IPS-20b (cell line): ENCODE results near the gene AATF.

ENCODE experiments used
- H3K27ac ChIP-seq: one replicate; pipeline ENCODE4 v1.5.1; 2013; ENCODE audit warnings: low read length
- H3K27me3 ChIP-seq: 2 replicates; pipeline ENCODE4 v1.6.1; 2013; ENCODE audit warnings: mild to moderate bottlenecking, low read length, inconsistent platforms; ENCODE audit not compliant: insufficient read depth
- H3K36me3 ChIP-seq: 2 replicates; pipeline ENCODE4 v1.6.1; 2013; ENCODE audit warnings: low read depth, mild to moderate bottlenecking, inconsistent platforms, low read length, moderate library complexity; ENCODE audit not compliant: insufficient read depth
- H3K4me1 ChIP-seq: 2 replicates; pipeline ENCODE4 v1.6.1; 2013; ENCODE audit warnings: mild to moderate bottlenecking, control low read depth, inconsistent platforms, low read length, moderate library complexity; ENCODE audit not compliant: insufficient read depth
- H3K4me3 ChIP-seq: 2 replicates; pipeline ENCODE4 v1.5.1; 2013; ENCODE audit warnings: mild to moderate bottlenecking, low read length, inconsistent platforms
- H3K9ac ChIP-seq: 2 replicates; pipeline ENCODE4 v1.6.1; 2013; ENCODE audit warnings: low read depth, mild to moderate bottlenecking, inconsistent platforms, low read length, moderate library complexity
- H3K9me3 ChIP-seq: 2 replicates; pipeline ENCODE4 v1.6.1; 2013; ENCODE audit warnings: mild to moderate bottlenecking, low read depth, low read length, inconsistent platforms; ENCODE audit not compliant: insufficient read depth

AATF gene

GRCh38 chr17:37059493-37059892 is 110.7 kb downstream of the AATF start:
- H3K27me3 ChIP-seq: no peaks in the 10 kb centered on the region

GRCh38 chr17:37060094-37060493 is 111.3 kb downstream of the AATF start:
- no peak overlapping the region for H3K4me3 ChIP-seq
- H3K4me1 ChIP-seq: peaks cover 13% of the 10 kb centered on the region; the same call in 1 of the 2 replicates
- no peaks in the 10 kb centered on the region for H3K9me3 ChIP-seq
- peaks cover 7% of the 10 kb centered on the region; the same call in 1 of the 2 replicates for H3K36me3 ChIP-seq
- H3K27me3 ChIP-seq: no peaks in the 10 kb centered on the region
- H3K9ac ChIP-seq: no peak overlapping the region
- no peak overlapping the region for H3K27ac ChIP-seq

More at GRCh38 chr17:37059493-37059892, 110.7 kb downstream of the AATF start:
- H3K9me3 ChIP-seq: no peaks in the 10 kb centered on the region
- H3K4me3 ChIP-seq: no peak overlapping the region
- H3K36me3 ChIP-seq: peaks cover 7% of the 10 kb centered on the region; the same call in 1 of the 2 replicates
- H3K4me1 ChIP-seq: peaks cover 7% of the 10 kb centered on the region; the same call in 1 of the 2 replicates
- no peak overlapping the region for H3K9ac ChIP-seq
- H3K27ac ChIP-seq: no peak overlapping the region

GRCh38 chr17:37060928-37061327 is 112.2 kb downstream of the AATF start:
- Histone ChIP-seq H3K9ac (no peak overlapping the region), H3K36me3 (peaks cover 7% of the 10 kb centered on the region; the same call in 1 of the 2 replicates), H3K4me1 (peaks cover 20% of the 10 kb centered on the region; the same call in 1 of the 2 replicates), H3K27me3 (no peaks in the 10 kb centered on the region), H3K27ac (no peak overlapping the region), H3K9me3 (no peaks in the 10 kb centered on the region), H3K4me3 (no peak overlapping the region)

GRCh38 chr17:37062021-37062420 is 113.3 kb downstream of the AATF start:
- Histone ChIP-seq H3K4me3 (no peak overlapping the region), H3K9ac (no peak overlapping the region), H3K9me3 (no peaks in the 10 kb centered on the region)

GRCh38 chr17:37064206-37064605 is 115.5 kb downstream of the AATF start:
- Histone ChIP-seq H3K27me3 (no peaks in the 10 kb centered on the region; the same call in 1 of the 2 replicates), H3K4me1 (peaks cover 41% of the 10 kb centered on the region), H3K4me3 (no peak overlapping the region), H3K9ac (no peak overlapping the region), H3K27ac (no peak overlapping the region), H3K9me3 (no peaks in the 10 kb centered on the region), H3K36me3 (no peaks in the 10 kb centered on the region)

More at GRCh38 chr17:37062021-37062420, 113.3 kb downstream of the AATF start:
- H3K36me3 ChIP-seq: no peaks in the 10 kb centered on the region
- no peak overlapping the region for H3K27ac ChIP-seq
- H3K4me1 ChIP-seq: peaks cover 30% of the 10 kb centered on the region; the same call in 1 of the 2 replicates
- H3K27me3 ChIP-seq: no peaks in the 10 kb centered on the region

GRCh38 chr17:37064956-37065355 is 116.2 kb downstream of the AATF start:
- H3K4me3 ChIP-seq: no peak overlapping the region

GRCh38 chr17:37065486-37066321 is 117.0 kb downstream of the AATF start:
- H3K9ac ChIP-seq: peak overlapping the region; percentile 40; the same call in 1 of the 2 replicates
- no peak overlapping the region for H3K27ac ChIP-seq
- peak overlapping the region; percentile 47; the same call in 1 of the 2 replicates for H3K4me3 ChIP-seq
- H3K27me3 ChIP-seq: no peaks in the 10 kb centered on the region; the same call in 1 of the 2 replicates
- no peaks in the 10 kb centered on the region for H3K36me3 ChIP-seq
- H3K4me1 ChIP-seq: peaks cover 39% of the 10 kb centered on the region
- H3K9me3 ChIP-seq: no peaks in the 10 kb centered on the region

More at GRCh38 chr17:37064956-37065355, 116.2 kb downstream of the AATF start:
- H3K9me3 ChIP-seq: no peaks in the 10 kb centered on the region
- no peaks in the 10 kb centered on the region; the same call in 1 of the 2 replicates for H3K27me3 ChIP-seq
- peaks cover 41% of the 10 kb centered on the region for H3K4me1 ChIP-seq
- no peaks in the 10 kb centered on the region for H3K36me3 ChIP-seq
- no peak overlapping the region for H3K27ac ChIP-seq
- peak overlapping the region; percentile 40; the same call in 1 of the 2 replicates for H3K9ac ChIP-seq

- H3K4me1 ChIP-seq: peaks cover 37% of the 10 kb centered on the region
- H3K36me3 ChIP-seq: no peaks in the 10 kb centered on the region
- no peaks in the 10 kb centered on the region for H3K9me3 ChIP-seq
- peak overlapping the region; percentile 38 for H3K27ac ChIP-seq
- H3K9ac ChIP-seq: peak overlapping the region; percentile 40; the same call in 1 of the 2 replicates
- H3K4me3 ChIP-seq: peak overlapping the region; percentile 47; the same call in 1 of the 2 replicates
- H3K27me3 ChIP-seq: no peaks in the 10 kb centered on the region; the same call in 1 of the 2 replicates
Measured at GRCh38 chr17:37066322-37067255, 117.8 kb downstream of the AATF start.

GRCh38 chr17:37067555-37068111 is 118.9 kb downstream of the AATF start:
- H3K36me3 ChIP-seq: no peaks in the 10 kb centered on the region
- H3K9ac ChIP-seq: peak overlapping the region; percentile 24; the same call in 1 of the 2 replicates
- H3K4me1 ChIP-seq: peaks cover 37% of the 10 kb centered on the region
- no peaks in the 10 kb centered on the region for H3K9me3 ChIP-seq
- no peak overlapping the region; the same call in 1 of the 2 replicates for H3K4me3 ChIP-seq
- no peaks in the 10 kb centered on the region; the same call in 1 of the 2 replicates for H3K27me3 ChIP-seq
- no peak overlapping the region for H3K27ac ChIP-seq

GRCh38 chr17:37068266-37068665 is 119.5 kb downstream of the AATF start:
- H3K27ac ChIP-seq: no peak overlapping the region
- H3K9ac ChIP-seq: peak overlapping the region; percentile 24; the same call in 1 of the 2 replicates
- H3K4me3 ChIP-seq: no peak overlapping the region
- H3K4me1 ChIP-seq: peaks cover 37% of the 10 kb centered on the region
- H3K36me3 ChIP-seq: no peaks in the 10 kb centered on the region
- no peaks in the 10 kb centered on the region; the same call in 1 of the 2 replicates for H3K27me3 ChIP-seq
- H3K9me3 ChIP-seq: no peaks in the 10 kb centered on the region

- Histone ChIP-seq H3K9ac (no peak overlapping the region), H3K27ac (no peak overlapping the region), H3K27me3 (no peaks in the 10 kb centered on the region; the same call in 1 of the 2 replicates), H3K4me3 (no peak overlapping the region), H3K36me3 (no peaks in the 10 kb centered on the region), H3K4me1 (peaks cover 37% of the 10 kb centered on the region), H3K9me3 (no peaks in the 10 kb centered on the region)
Measured at GRCh38 chr17:37069087-37069486, 120.3 kb downstream of the AATF start.
